ENCODE data around the gene PODXL2. TPM values are rescaled to one million over a fixed set of nuclear protein-coding genes. Genes with fewer than 3 reads are reported as not detected.

The PODXL2 gene
- polyA plus RNA-seq, 1 donor = 10.9 TPM

- Histone ChIP-seq H3K4me3 (ENCODE audit: low read length) (no peak overlapping the region), H3K27ac (ENCODE audit: low read length) (no peak overlapping the region), H3K9me3 (ENCODE audit: control insufficient read depth, low read depth, low read length) (no peaks in the 10 kb centered on the region), H3K27me3 (ENCODE audit: control insufficient read depth, insufficient read depth, low read length) (no peaks in the 10 kb centered on the region), H3K4me1 (ENCODE audit: control insufficient read depth, insufficient read depth, low read length) (no peaks in the 10 kb centered on the region), H3K36me3 (ENCODE audit: control insufficient read depth, insufficient read depth, low read length) (peaks cover 15% of the 10 kb centered on the region)
- peak in 1 of 2 donors; percentile 43 for DNase-seq
- no CpG with 5 or more reads among the region's 4 CpGs for WGBS (ENCODE audit: insufficient coverage, low lambda C conversion rate)
These were observed 62.0 kb downstream of the PODXL2 start for GRCh38 chr3:127690823-127691452.

- H3K9me3 ChIP-seq (ENCODE audit: control insufficient read depth, low read depth, low read length) = no peaks in the 10 kb centered on the region
- H3K36me3 ChIP-seq (ENCODE audit: control insufficient read depth, insufficient read depth, low read length) = peaks cover 15% of the 10 kb centered on the region
- no peak overlapping the region for H3K4me3 ChIP-seq (ENCODE audit: low read length)
- H3K4me1 ChIP-seq (ENCODE audit: control insufficient read depth, insufficient read depth, low read length) = peaks cover 5% of the 10 kb centered on the region
- H3K27me3 ChIP-seq (ENCODE audit: control insufficient read depth, insufficient read depth, low read length) = no peaks in the 10 kb centered on the region
- WGBS (ENCODE audit: insufficient coverage, low lambda C conversion rate) = no CpG with 5 or more reads among the region's 8 CpGs
- no peak for DNase-seq
- H3K27ac ChIP-seq (ENCODE audit: low read length) = no peak overlapping the region
These were observed 62.5 kb downstream of the PODXL2 start for GRCh38 chr3:127691489-127691888.

- no peaks in the 10 kb centered on the region for H3K9me3 ChIP-seq (ENCODE audit: control insufficient read depth, low read depth, low read length)
- no CpG with 5 or more reads among the region's 6 CpGs for WGBS (ENCODE audit: insufficient coverage, low lambda C conversion rate)
- H3K4me3 ChIP-seq (ENCODE audit: low read length) = no peak overlapping the region
- no peak overlapping the region for H3K27ac ChIP-seq (ENCODE audit: low read length)
- H3K4me1 ChIP-seq (ENCODE audit: control insufficient read depth, insufficient read depth, low read length) = peaks cover 8% of the 10 kb centered on the region
- H3K27me3 ChIP-seq (ENCODE audit: control insufficient read depth, insufficient read depth, low read length) = no peaks in the 10 kb centered on the region
- no peak for DNase-seq
- peaks cover 15% of the 10 kb centered on the region for H3K36me3 ChIP-seq (ENCODE audit: control insufficient read depth, insufficient read depth, low read length)
These were observed 63.0 kb downstream of the PODXL2 start for GRCh38 chr3:127691974-127692373.

GRCh38 chr3:127692501-127693335 lies 63.7 kb downstream of the PODXL2 start:
- Histone ChIP-seq H3K4me1 (ENCODE audit: control insufficient read depth, insufficient read depth, low read length) (peaks cover 13% of the 10 kb centered on the region), H3K4me3 (ENCODE audit: low read length) (no peak overlapping the region), H3K36me3 (ENCODE audit: control insufficient read depth, insufficient read depth, low read length) (peaks cover 15% of the 10 kb centered on the region), H3K9me3 (ENCODE audit: control insufficient read depth, low read depth, low read length) (no peaks in the 10 kb centered on the region), H3K27me3 (ENCODE audit: control insufficient read depth, insufficient read depth, low read length) (no peaks in the 10 kb centered on the region), H3K27ac (ENCODE audit: low read length) (no peak overlapping the region)
- no CpG with 5 or more reads among the region's 21 CpGs for WGBS (ENCODE audit: insufficient coverage, low lambda C conversion rate)
- no peak for DNase-seq

- H3K4me1 ChIP-seq (ENCODE audit: control insufficient read depth, insufficient read depth, low read length) = peaks cover 19% of the 10 kb centered on the region
- no peaks in the 10 kb centered on the region for H3K27me3 ChIP-seq (ENCODE audit: control insufficient read depth, insufficient read depth, low read length)
- no CpG with 5 or more reads among the region's 7 CpGs for WGBS (ENCODE audit: insufficient coverage, low lambda C conversion rate)
- H3K4me3 ChIP-seq (ENCODE audit: low read length) = no peak overlapping the region
- DNase-seq = no peak
- no peak overlapping the region for H3K27ac ChIP-seq (ENCODE audit: low read length)
- peaks cover 15% of the 10 kb centered on the region for H3K36me3 ChIP-seq (ENCODE audit: control insufficient read depth, insufficient read depth, low read length)
- H3K9me3 ChIP-seq (ENCODE audit: control insufficient read depth, low read depth, low read length) = no peaks in the 10 kb centered on the region
These were observed 64.4 kb downstream of the PODXL2 start for GRCh38 chr3:127693336-127693843.

- H3K27ac ChIP-seq (ENCODE audit: low read length) = no peak overlapping the region
- H3K36me3 ChIP-seq (ENCODE audit: control insufficient read depth, insufficient read depth, low read length) = peaks cover 15% of the 10 kb centered on the region
- H3K9me3 ChIP-seq (ENCODE audit: control insufficient read depth, low read depth, low read length) = no peaks in the 10 kb centered on the region
- peaks cover 20% of the 10 kb centered on the region for H3K4me1 ChIP-seq (ENCODE audit: control insufficient read depth, insufficient read depth, low read length)
- no peak for DNase-seq
- WGBS (ENCODE audit: insufficient coverage, low lambda C conversion rate) = no CpG with 5 or more reads among the region's 17 CpGs
- no peaks in the 10 kb centered on the region for H3K27me3 ChIP-seq (ENCODE audit: control insufficient read depth, insufficient read depth, low read length)
- no peak overlapping the region for H3K4me3 ChIP-seq (ENCODE audit: low read length)
These were observed 65.7 kb downstream of the PODXL2 start for GRCh38 chr3:127694467-127695215.

GRCh38 chr3:127697551-127698240 lies 68.7 kb downstream of the PODXL2 start:
- Histone ChIP-seq H3K27me3 (ENCODE audit: control insufficient read depth, insufficient read depth, low read length) (no peaks in the 10 kb centered on the region), H3K9me3 (ENCODE audit: control insufficient read depth, low read depth, low read length) (no peaks in the 10 kb centered on the region), H3K4me1 (ENCODE audit: control insufficient read depth, insufficient read depth, low read length) (peaks cover 20% of the 10 kb centered on the region), H3K4me3 (ENCODE audit: low read length) (no peak overlapping the region), H3K36me3 (ENCODE audit: control insufficient read depth, insufficient read depth, low read length) (peaks cover 8% of the 10 kb centered on the region), H3K27ac (ENCODE audit: low read length) (peak overlapping the region; percentile 72)
- 0% methylated on average over 1 of the region's 16 CpGs for WGBS (ENCODE audit: insufficient coverage, low lambda C conversion rate)
- peak; percentile 66 for DNase-seq

- H3K27me3 ChIP-seq (ENCODE audit: control insufficient read depth, insufficient read depth, low read length) = no peaks in the 10 kb centered on the region
- H3K4me1 ChIP-seq (ENCODE audit: control insufficient read depth, insufficient read depth, low read length) = peaks cover 20% of the 10 kb centered on the region
- no CpG with 5 or more reads among the region's 3 CpGs for WGBS (ENCODE audit: insufficient coverage, low lambda C conversion rate)
- H3K4me3 ChIP-seq (ENCODE audit: low read length) = no peak overlapping the region
- H3K9me3 ChIP-seq (ENCODE audit: control insufficient read depth, low read depth, low read length) = no peaks in the 10 kb centered on the region
- H3K27ac ChIP-seq (ENCODE audit: low read length) = peak overlapping the region; percentile 72
- H3K36me3 ChIP-seq (ENCODE audit: control insufficient read depth, insufficient read depth, low read length) = peaks cover 4% of the 10 kb centered on the region
- DNase-seq = no peak
These were observed 69.3 kb downstream of the PODXL2 start for GRCh38 chr3:127698286-127698685.

- Histone ChIP-seq H3K27ac (ENCODE audit: low read length) (peak overlapping the region; percentile 72), H3K4me3 (ENCODE audit: low read length) (no peak overlapping the region), H3K9me3 (ENCODE audit: control insufficient read depth, low read depth, low read length) (no peaks in the 10 kb centered on the region), H3K36me3 (ENCODE audit: control insufficient read depth, insufficient read depth, low read length) (no peaks in the 10 kb centered on the region), H3K27me3 (ENCODE audit: control insufficient read depth, insufficient read depth, low read length) (no peaks in the 10 kb centered on the region), H3K4me1 (ENCODE audit: control insufficient read depth, insufficient read depth, low read length) (peaks cover 20% of the 10 kb centered on the region)
- 100% methylated on average over 1 of the region's 6 CpGs for WGBS (ENCODE audit: insufficient coverage, low lambda C conversion rate)
- DNase-seq = no peak
These were observed 69.9 kb downstream of the PODXL2 start for GRCh38 chr3:127698691-127699415.
